PC-3 (cell line): ENCODE measurements around the gene GBF1. TPM values are rescaled to one million over a fixed set of nuclear protein-coding genes. Genes with fewer than 3 reads are reported as not detected.

Source experiments
- ATAC-seq: fragments of 200-7000 bp; cut with Tn5 transposase; 2 replicates; pipeline ENCODE4 v1.9.1; 2020; ENCODE audit warnings: mild to moderate bottlenecking, moderate library complexity
- BruUV-seq: library from RNA; stranded (reverse); fragments of 400-500 nt; replicated peaks from 2 replicates; lab custom pipeline; 2021; lab: Mats Ljungman, UMichigan
- CTCF ChIA-PET: fragments of 300-600 bp; sonication (Branson Sonifier 250); formaldehyde crosslinking; loops from one replicate; lab custom pipeline; 2022; ENCODE audit warnings: antibody characterized with exemption; lab: Charles Lee
- POLR2A ChIA-PET: fragments of 300-600 bp; sonication (Branson Sonifier 250); formaldehyde crosslinking; loops from one replicate; lab custom pipeline; 2022; ENCODE audit warnings: antibody characterized with exemption; ENCODE audit not compliant: unreplicated experiment; lab: Charles Lee
- DNase-seq: peaks from one replicate; pipeline ENCODE4 v3.0.0-alpha.2; 2015
- H2AFZ ChIP-seq: fragments of 300-600 bp; sonication (generic); 2 replicates; pipeline ENCODE4 v1.6.0; 2016; ENCODE audit warnings: antibody characterized with exemption, low read length
- H3F3A ChIP-seq: fragments of 300-600 bp; sonication (generic); one replicate; pipeline ENCODE4 v1.6.0; 2017; ENCODE audit warnings: antibody characterized with exemption, low read length, control low read depth, mild to moderate bottlenecking; ENCODE audit not compliant: unreplicated experiment
- H3K27ac ChIP-seq: fragments of 300-600 bp; sonication (generic); 2 replicates; pipeline ENCODE4 v1.5.1; 2016; ENCODE audit warnings: mild to moderate bottlenecking, low read length
- H3K27me3 ChIP-seq: fragments of 300-600 bp; sonication (generic); 2 replicates; pipeline ENCODE4 v1.6.1; 2016; ENCODE audit warnings: low read length, mixed read lengths
- H3K36me3 ChIP-seq: fragments of 300-600 bp; sonication (generic); 2 replicates; pipeline ENCODE4 v1.6.1; 2016; ENCODE audit warnings: low read depth, mixed run types, low read length, mixed read lengths
- H3K4me1 ChIP-seq: fragments of 300-600 bp; sonication (generic); 2 replicates; pipeline ENCODE4 v1.5.1; 2016; ENCODE audit warnings: low read length; ENCODE audit not compliant: insufficient read depth
- H3K4me2 ChIP-seq: fragments of 300-600 bp; sonication (generic); 2 replicates; pipeline ENCODE4 v1.6.0; 2016; ENCODE audit warnings: low read length
- H3K4me3 ChIP-seq: fragments of 300-600 bp; sonication (generic); 2 replicates; pipeline ENCODE4 v1.5.1; 2016; ENCODE audit warnings: mild to moderate bottlenecking, low read length, mixed read lengths
- H3K79me2 ChIP-seq: fragments of 300-600 bp; sonication (generic); 2 replicates; pipeline ENCODE4 v1.6.1; 2017; ENCODE audit warnings: low read length, mixed read lengths
- H3K9ac ChIP-seq: fragments of 300-600 bp; sonication (generic); 2 replicates; pipeline ENCODE4 v1.6.0; 2016; ENCODE audit warnings: mild to moderate bottlenecking, low read length
- H3K9me2 ChIP-seq: fragments of 300-600 bp; sonication (generic); replicated peaks from 2 replicates; pipeline ENCODE4 v1.6.1; 2016; ENCODE audit warnings: mixed run types, low read length, mixed read lengths
- H3K9me3 ChIP-seq: fragments of 300-600 bp; sonication (generic); 2 replicates; pipeline ENCODE4 v1.6.1; 2016; ENCODE audit warnings: low read length, mixed read lengths
- H4K20me1 ChIP-seq: fragments of 300-600 bp; sonication (generic); 2 replicates; pipeline ENCODE4 v1.6.1; 2016; ENCODE audit warnings: low read length, mixed read lengths
- CTCF ChIP-seq: fragments of 300-600 bp; sonication (generic); conservative IDR thresholded peaks from 2 replicates; pipeline ENCODE4 v1.5.1; 2017; ENCODE audit warnings: antibody characterized with exemption, low read depth, mild to moderate bottlenecking, low read length
- EZH2 ChIP-seq: fragments of 300-600 bp; sonication (generic); IDR thresholded peaks from one replicate; pipeline ENCODE4 v1.6.1; 2017; ENCODE audit warnings: antibody characterized with exemption, mild to moderate bottlenecking, low read length; ENCODE audit not compliant: unreplicated experiment
- EZH2phosphoT487 ChIP-seq: fragments of 300-600 bp; sonication (generic); IDR thresholded peaks from 2 replicates; pipeline ENCODE4 v1.6.1; 2018; ENCODE audit warnings: mild to moderate bottlenecking, antibody characterized with exemption, low read length, borderline replicate concordance
- intact Hi-C: fragments of 100-400 bp; cut with micrococcal nuclease; formaldehyde crosslinking; loops from 2 replicates; pipeline ENCODE4 v1.9.0; 2023
- total RNA-seq: library from RNA; depleted of rRNA; stranded (reverse); fragments of >200 nt; gene quantifications from 2 replicates; pipeline ENCODE4 v1.2.3, GENCODE V29; 2014

The GBF1 gene
- total RNA-seq, 1 experiment from 2014 or later: 25.2 TPM

DNA sequence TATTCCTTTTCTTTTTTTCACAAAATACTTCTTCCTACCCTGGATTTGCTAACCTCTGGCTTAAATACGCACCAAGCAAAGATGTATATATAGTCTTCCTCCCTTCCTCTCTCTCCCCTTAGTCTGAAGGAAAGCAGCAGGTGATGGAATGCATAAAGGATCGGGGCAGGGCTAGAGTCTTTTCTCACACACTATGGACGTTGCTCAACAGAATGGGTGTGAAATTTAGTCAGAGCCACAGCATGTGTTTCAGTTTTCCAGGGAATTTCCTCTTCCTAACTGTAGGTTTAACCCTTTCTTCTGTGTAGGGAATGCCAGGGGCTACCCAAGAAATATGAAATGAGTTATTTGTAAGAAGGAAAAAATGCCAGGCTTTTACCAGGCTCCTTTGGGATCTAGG is 78.7 kb downstream of the GBF1 start:
- CTCF ChIA-PET: no interaction called here
- Histone ChIP-seq H3K4me2 (no peak overlapping the region), H3K9ac (no peak overlapping the region), H3K27ac (no peak overlapping the region), H4K20me1 (no peaks in the 10 kb centered on the region), H3K36me3 (no peaks in the 10 kb centered on the region; the same call in 1 of the 2 replicates), H3K79me2 (no peaks in the 10 kb centered on the region), H3K9me2 (no peaks in the 10 kb centered on the region), H3K4me3 (no peak overlapping the region), H3K9me3 (no peaks in the 10 kb centered on the region), H3K27me3 (no peaks in the 10 kb centered on the region), H3K4me1 (no peaks in the 10 kb centered on the region), H3F3A (no peaks in the 10 kb centered on the region), H2AFZ (no peak overlapping the region)
- POLR2A ChIA-PET: interaction anchor here (0.7 kb wide), 1 partner anchor 13 kb away, joined by 16 read pairs; no protein-coding TSS in a partner anchor
- ATAC-seq (no peak), DNase-seq (no peak)
- no TSS peak for BruUV-seq
- intact Hi-C loops: no loop called here
- TF ChIP-seq EZH2phosphoT487 (no peak), CTCF (no peak), EZH2 (no peak)

GRCh38 chr10:102326031-102326430 is 80.7 kb downstream of the GBF1 start:
- intact Hi-C loops: no loop called here
- POLR2A ChIA-PET: interaction anchor here (0.7 kb wide), 1 partner anchor 110 kb away, joined by 4 read pairs; no protein-coding TSS in a partner anchor
- no peaks in the 10 kb centered on the region for H3K9me2 ChIP-seq
- ATAC-seq: no peak
- no peaks in the 10 kb centered on the region for H3K4me1 ChIP-seq
- DNase-seq: no peak
- H3K4me2 ChIP-seq: no peak overlapping the region
- H3F3A ChIP-seq: no peaks in the 10 kb centered on the region
- no peaks in the 10 kb centered on the region; the same call in 1 of the 2 replicates for H3K36me3 ChIP-seq
- H4K20me1 ChIP-seq: no peaks in the 10 kb centered on the region
- CTCF ChIA-PET: no interaction called here
- H3K9ac ChIP-seq: no peak overlapping the region
- H2AFZ ChIP-seq: no peak overlapping the region
- H3K9me3 ChIP-seq: no peaks in the 10 kb centered on the region
- H3K79me2 ChIP-seq: no peaks in the 10 kb centered on the region
- H3K4me3 ChIP-seq: no peak overlapping the region
- H3K27ac ChIP-seq: no peak overlapping the region
- H3K27me3 ChIP-seq: no peaks in the 10 kb centered on the region
- no peak for TF ChIP-seq EZH2
- no TSS peak for BruUV-seq

DNA sequence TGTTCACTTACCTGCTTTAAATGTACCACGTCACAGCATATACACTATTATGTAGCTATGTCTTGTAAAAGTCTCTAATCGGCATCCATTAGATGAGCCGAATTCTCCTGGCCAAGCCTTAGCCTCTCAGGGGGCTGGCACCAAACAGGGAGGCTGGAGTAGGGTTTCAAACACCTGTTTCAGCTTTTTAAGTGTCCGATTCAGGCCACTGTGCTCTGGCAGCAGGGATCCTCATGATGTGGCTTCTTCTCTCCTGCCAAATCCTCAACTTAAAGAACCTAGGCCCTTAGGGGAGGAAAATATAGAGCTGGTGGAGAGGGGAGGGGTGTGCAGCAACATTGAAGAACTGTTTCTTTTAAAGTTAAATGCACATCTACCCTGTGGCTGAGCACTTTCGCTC is 81.7 kb downstream of the GBF1 start:
- DNase-seq (no peak), ATAC-seq (no peak)
- no peaks in the 10 kb centered on the region for H3K9me3 ChIP-seq
- H2AFZ ChIP-seq: no peak overlapping the region
- BruUV-seq: no TSS peak
- ChIA-PET CTCF (no interaction called here), POLR2A (no interaction called here)
- H3K9ac ChIP-seq: no peak overlapping the region
- no peaks in the 10 kb centered on the region for H3K9me2 ChIP-seq
- no peaks in the 10 kb centered on the region for H3K79me2 ChIP-seq
- H3K4me3 ChIP-seq: no peak overlapping the region
- TF ChIP-seq CTCF: no peak
- H3F3A ChIP-seq: no peaks in the 10 kb centered on the region
- H3K27ac ChIP-seq: no peak overlapping the region
- intact Hi-C loops: no loop called here
- H3K4me1 ChIP-seq: no peaks in the 10 kb centered on the region
- H3K4me2 ChIP-seq: no peak overlapping the region
- no peaks in the 10 kb centered on the region; the same call in 1 of the 2 replicates for H3K36me3 ChIP-seq
- H4K20me1 ChIP-seq: no peaks in the 10 kb centered on the region
- H3K27me3 ChIP-seq: no peaks in the 10 kb centered on the region
